Suprapubic skin (tissue), 4 donors: ENCODE data around the gene RAD51AP2. TPM values are rescaled to one million over a fixed set of nuclear protein-coding genes. Genes with fewer than 3 reads are reported as not detected.
"Not testable (repeated sequence)": the region's sequence is repeated elsewhere in the genome, so short reads cannot be mapped to it uniquely, and the experiment has no call there.

Source experiments
- DNase-seq, 2 donors: peaks; one replicate each; pipeline ENCODE4 v3.0.0-alpha.2; 2019; ENCODE audit warnings: low spot score in 2 of 2
- H3K27ac ChIP-seq: fragments of 200-600 bp; sonication (generic); one replicate; pipeline ENCODE4 v1.5.1; 2019
- H3K27me3 ChIP-seq: fragments of 200-600 bp; sonication (generic); one replicate; pipeline ENCODE4 v1.5.1; 2019
- H3K36me3 ChIP-seq: fragments of 200-600 bp; sonication (generic); one replicate; pipeline ENCODE4 v1.5.1; 2019
- H3K4me1 ChIP-seq: fragments of 200-600 bp; sonication (generic); one replicate; pipeline ENCODE4 v1.5.1; 2019
- H3K4me3 ChIP-seq: fragments of 200-600 bp; sonication (generic); one replicate; pipeline ENCODE4 v1.5.1; 2019; ENCODE audit warnings: mild to moderate bottlenecking
- H3K9me3 ChIP-seq: fragments of 200-600 bp; sonication (generic); one replicate; pipeline ENCODE4 v1.5.1; 2019
- CTCF ChIP-seq, 2 donors: fragments of 200-600 bp in 1 of 2; fragments of 450-650 bp in 1 of 2; sonication (generic) in 1 of 2; IDR thresholded peaks; one replicate each; pipeline ENCODE4 v1.5.1; 2016 to 2019; ENCODE audit warnings: antibody characterized with exemption in 2 of 2, mild to moderate bottlenecking in 1 of 2, moderate library complexity in 1 of 2
- EP300 ChIP-seq: sonication (generic); formaldehyde crosslinking; IDR thresholded peaks from one replicate; pipeline ENCODE4 v1.6.1; 2017; ENCODE audit warnings: antibody characterized with exemption
- POLR2A ChIP-seq, 2 donors: fragments of 450-650 bp; IDR thresholded peaks; one replicate each; pipeline ENCODE4 v1.6.1; 2017; ENCODE audit warnings: antibody characterized with exemption in 2 of 2, mild to moderate bottlenecking in 2 of 2, moderate library complexity in 2 of 2
- POLR2AphosphoS5 ChIP-seq, 3 donors: sonication (generic); formaldehyde crosslinking; IDR thresholded peaks; one replicate each; pipeline ENCODE4 v1.6.1; 2017; ENCODE audit warnings: antibody characterized with exemption in 3 of 3
- WGBS: methylation state at CpG from one replicate; pipeline ENCODE4 v1.1.5; 2018; 5-methylcytosine and 5-hydroxymethylcytosine counted together
- total RNA-seq, 4 donors: library from RNA; depleted of rRNA; stranded (reverse); fragments of >200 nt; gene quantifications; one replicate each; pipeline ENCODE4 v1.1.0, GENCODE V29; 2016

RAD51AP2 gene
- under 1 TPM in 3 of 4 donors, not detected in 1; 0.11 to 0.89 (median 0.18) TPM for total RNA-seq

GRCh38 chr2:17518212-17519154 is at the start of gene RAD51AP2:
RAD51AP2 (minus strand) TSS chr2:17518440; CDS start chr2:17518415, 25 bp downstream.
- H3K4me1 ChIP-seq, result peaks cover 15% of the 10 kb centered on the region
- no peaks in the 10 kb centered on the region for H3K36me3 ChIP-seq
- H3K27ac ChIP-seq, result peak within 1 kb of the TSS; percentile 49
- TF ChIP-seq EP300, result no peak
- TF ChIP-seq POLR2A (IDR thresholded peaks at IDR 0.05), result no peak
- no peak for TF ChIP-seq POLR2AphosphoS5 (IDR thresholded peaks at IDR 0.05)
- no peak for TF ChIP-seq CTCF (IDR thresholded peaks at IDR 0.05)
- peak; percentile 89 to 91 for DNase-seq
- no peaks in the 10 kb centered on the region for H3K27me3 ChIP-seq
- peak within 1 kb of the TSS; percentile 53 for H3K4me3 ChIP-seq
- H3K9me3 ChIP-seq, result no peaks in the 10 kb centered on the region
- 3% methylated on average over 30 of the region's 38 CpGs for WGBS

GRCh38 chr2:17565726-17566125 is 47.5 kb upstream of the RAD51AP2 start:
- H3K4me3 ChIP-seq, H3K27ac ChIP-seq, H3K4me1 ChIP-seq, DNase-seq, H3K36me3 ChIP-seq, H3K27me3 ChIP-seq, H3K9me3 ChIP-seq: not testable (repeated sequence)
- WGBS, result 94% methylated on average over 3 of the region's 3 CpGs

- no peak for DNase-seq
Measured at GRCh38 chr2:17558878-17559277, 40.6 kb upstream of the RAD51AP2 start.

GRCh38 chr2:17558053-17558452 is 39.8 kb upstream of the RAD51AP2 start:
- Histone ChIP-seq H3K4me1 (no peaks in the 10 kb centered on the region), H3K4me3 (no peak overlapping the region), H3K36me3 (no peaks in the 10 kb centered on the region), H3K27me3 (no peaks in the 10 kb centered on the region), H3K27ac (no peak overlapping the region), H3K9me3 (no peaks in the 10 kb centered on the region)
- DNase-seq, result no peak
- no peak for TF ChIP-seq EP300
- no peak for TF ChIP-seq POLR2A (IDR thresholded peaks at IDR 0.05)
- no peak for TF ChIP-seq POLR2AphosphoS5 (IDR thresholded peaks at IDR 0.05)
- no peak for TF ChIP-seq CTCF (IDR thresholded peaks at IDR 0.05)

More at GRCh38 chr2:17558878-17559277, 40.6 kb upstream of the RAD51AP2 start:
- Histone ChIP-seq H3K9me3 (no peaks in the 10 kb centered on the region), H3K4me1 (no peaks in the 10 kb centered on the region), H3K27ac (no peak overlapping the region), H3K4me3 (no peak overlapping the region), H3K27me3 (no peaks in the 10 kb centered on the region), H3K36me3 (no peaks in the 10 kb centered on the region)
- 81% methylated on average over 3 of the region's 3 CpGs for WGBS
- no peak for TF ChIP-seq CTCF (IDR thresholded peaks at IDR 0.05)
- TF ChIP-seq POLR2AphosphoS5 (IDR thresholded peaks at IDR 0.05), result no peak
- TF ChIP-seq POLR2A (IDR thresholded peaks at IDR 0.05), result no peak
- TF ChIP-seq EP300, result no peak

- TF ChIP-seq CTCF (IDR thresholded peaks at IDR 0.05), result no peak
- no peak for TF ChIP-seq EP300
- no peak for TF ChIP-seq POLR2AphosphoS5 (IDR thresholded peaks at IDR 0.05)
- TF ChIP-seq POLR2A (IDR thresholded peaks at IDR 0.05), result no peak
- Histone ChIP-seq H3K9me3 (no peaks in the 10 kb centered on the region), H3K4me1 (no peaks in the 10 kb centered on the region), H3K27me3 (no peaks in the 10 kb centered on the region), H3K4me3 (no peak overlapping the region), H3K36me3 (no peaks in the 10 kb centered on the region), H3K27ac (no peak overlapping the region)
- DNase-seq, result no peak
- 54% methylated on average over 5 of the region's 5 CpGs for WGBS
Measured at GRCh38 chr2:17557596-17557995, 39.4 kb upstream of the RAD51AP2 start.
